ENCODE measurements around the gene C10orf105.

DNA sequence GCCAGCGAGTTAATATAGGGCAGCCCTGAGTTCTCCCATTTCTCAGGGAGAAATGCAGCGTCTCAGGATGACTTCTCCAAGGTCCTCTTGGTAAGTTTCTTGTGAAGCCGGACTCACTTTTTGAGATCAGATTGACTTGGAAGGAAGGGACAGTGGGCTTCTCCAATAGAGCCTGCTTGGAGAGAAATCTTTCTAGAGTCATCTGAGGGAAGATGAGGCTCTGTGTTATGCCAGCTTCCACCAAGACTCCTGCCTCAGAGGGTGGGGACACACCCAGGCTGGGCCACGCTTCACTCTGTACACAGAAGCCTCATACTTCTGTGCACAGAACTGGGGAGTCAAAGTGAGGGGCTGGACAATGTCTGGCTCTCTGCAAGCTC is 5.6 kb downstream of the C10orf105 start:
- TF ChIP-seq POLR2A (IDR thresholded peaks at IDR 0.05; ENCODE audit: low read depth, low read length): no peak
- TF ChIP-seq TAF1 (IDR thresholded peaks at IDR 0.05; ENCODE audit: low read depth, low read length): no peak
- no peak for TF ChIP-seq POLR2AphosphoS5 (IDR thresholded peaks at IDR 0.05; ENCODE audit: low read depth, low read length)
- TF ChIP-seq SPI1 (IDR thresholded peaks at IDR 0.05; ENCODE audit: low read depth, low read length): no peak
- no peak for TF ChIP-seq POU2F2 (IDR thresholded peaks at IDR 0.05; ENCODE audit: low read depth, low read length)

Data from GM12891 (cell line).